NCI-H82 treated with DMSO at 0.1 percent for 48 hours (cell line): ENCODE data around the gene WBP2NL.

Experiments used
- DNase-seq: peaks from one replicate; lab custom pipeline; 2025; ENCODE audit not compliant: unreplicated experiment; lab: John Stamatoyannopoulos, UW

WBP2NL gene

GRCh38 chr22:42025421-42025820 lies 26.8 kb downstream of the WBP2NL start:
- no peak for DNase-seq

GRCh38 chr22:42026705-42027104 lies 28.1 kb downstream of the WBP2NL start:
- DNase-seq, result no peak

GRCh38 chr22:42033263-42034181 lies 34.9 kb downstream of the WBP2NL start:
- DNase-seq, result no peak

GRCh38 chr22:42035256-42035655 lies 36.7 kb downstream of the WBP2NL start:
- DNase-seq, result no peak

- DNase-seq, result no peak
These were observed 40.7 kb downstream of the WBP2NL start for GRCh38 chr22:42039271-42039670.

- no peak for DNase-seq
These were observed 43.2 kb downstream of the WBP2NL start for GRCh38 chr22:42041784-42042183.

GRCh38 chr22:42050641-42051180 lies 52.1 kb downstream of the WBP2NL start:
- no peak for DNase-seq

GRCh38 chr22:42052765-42053164 lies 54.2 kb downstream of the WBP2NL start:
- DNase-seq, result no peak

GRCh38 chr22:42056757-42057511 lies 58.3 kb downstream of the WBP2NL start:
- no peak for DNase-seq

- DNase-seq, result no peak
These were observed 61.9 kb downstream of the WBP2NL start for GRCh38 chr22:42060489-42060888.

GRCh38 chr22:42061041-42061440 lies 62.5 kb downstream of the WBP2NL start:
- no peak for DNase-seq

GRCh38 chr22:42062506-42063170 lies 64.0 kb downstream of the WBP2NL start:
- no peak for DNase-seq

GRCh38 chr22:42064629-42065028 lies 66.0 kb downstream of the WBP2NL start:
- no peak for DNase-seq

- DNase-seq, result no peak
These were observed 67.0 kb downstream of the WBP2NL start for GRCh38 chr22:42065438-42066125.

- DNase-seq, result no peak
These were observed 67.7 kb downstream of the WBP2NL start for GRCh38 chr22:42066126-42066761.

- no peak for DNase-seq
These were observed 68.3 kb downstream of the WBP2NL start for GRCh38 chr22:42066937-42067336.

- no peak for DNase-seq
These were observed 69.2 kb downstream of the WBP2NL start for GRCh38 chr22:42067671-42068251.

GRCh38 chr22:42068291-42068690 lies 69.7 kb downstream of the WBP2NL start:
- no peak for DNase-seq

GRCh38 chr22:42069801-42070516 lies 71.4 kb downstream of the WBP2NL start:
- no peak for DNase-seq
